IPS DF 19.7 (cell line): ENCODE measurements around the gene SP140L.
"Not testable (repeated sequence)": the region's sequence is repeated elsewhere in the genome, so short reads cannot be mapped to it uniquely, and the experiment has no call there.

Experiments
- DNase-seq: peaks from one replicate; pipeline ENCODE4 v3.0.0-alpha.2; 2013; ENCODE audit warnings: low read depth, low spot score

SP140L gene

DNA sequence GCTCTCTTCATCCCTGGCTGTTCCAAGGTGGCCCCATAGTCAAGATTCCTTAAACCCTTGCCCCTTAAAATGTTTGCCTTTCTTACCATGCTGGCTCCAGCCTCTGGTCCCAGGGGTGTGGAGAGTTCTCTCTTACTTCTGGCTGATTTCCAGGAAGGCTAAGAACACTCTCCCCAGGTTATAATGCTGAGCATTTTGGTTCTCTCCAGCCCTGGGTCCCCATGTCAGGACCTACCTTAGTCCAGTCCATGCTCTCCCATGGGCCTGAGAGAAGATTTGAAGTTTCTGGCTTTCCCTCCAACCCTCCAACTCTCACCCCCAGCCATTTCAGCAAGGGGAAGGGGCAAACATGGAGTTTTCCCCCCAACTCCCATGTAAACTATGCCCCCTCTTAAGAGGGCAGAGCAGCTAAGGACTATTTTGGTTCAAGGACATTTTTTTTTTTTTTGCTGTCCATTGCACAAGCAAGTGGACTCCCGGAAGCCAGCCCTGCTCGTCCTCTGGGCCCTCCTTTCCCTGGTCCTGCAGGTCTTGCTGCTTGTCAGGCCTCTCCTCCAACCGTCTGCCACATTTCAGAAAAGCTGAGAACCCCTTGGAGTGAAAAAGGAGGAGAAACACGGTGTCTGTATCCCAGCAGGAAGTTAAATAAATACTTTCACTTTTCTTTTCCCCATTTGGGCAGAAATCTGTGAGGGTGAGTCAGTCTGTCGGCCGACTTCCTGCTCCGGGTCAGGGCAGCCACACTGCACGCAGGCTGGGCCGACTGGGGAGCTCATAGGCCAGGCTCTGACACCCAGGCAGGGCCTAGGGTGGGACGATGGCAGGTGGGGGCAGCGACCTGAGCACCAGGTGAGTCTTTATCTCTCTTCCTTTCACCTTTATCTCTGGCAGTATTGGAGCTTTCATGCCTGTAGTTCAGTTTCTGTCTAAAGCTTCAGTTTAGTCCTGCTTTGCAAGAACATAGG, at the start of gene SP140L:
Gene SP140L, plus strand, starts transcription at position 741 of the 965 bp plus-strand sequence. Its CDS starts 77 bp downstream, at position 818.
- no peak for DNase-seq

DNA sequence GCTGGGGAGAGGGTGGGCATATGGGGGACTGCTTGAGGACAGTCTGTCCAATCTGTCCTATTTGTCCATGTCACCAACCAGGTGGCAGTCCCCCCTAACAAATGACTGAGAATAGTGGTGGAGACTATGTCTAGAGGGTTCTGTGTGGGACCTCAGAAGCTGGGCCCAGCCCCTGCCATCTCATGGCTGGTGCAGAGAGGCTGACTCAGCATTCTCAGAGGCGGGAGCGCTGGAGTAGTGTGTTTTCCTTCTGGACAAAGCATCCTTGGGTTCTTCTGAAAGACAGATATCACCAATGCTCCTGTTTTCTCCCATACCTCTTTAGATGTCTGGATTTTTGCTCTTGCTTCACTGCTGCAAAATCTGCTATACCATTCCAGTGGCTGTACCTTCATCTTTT, 44.1 kb upstream of the SP140L start:
- no peak for DNase-seq

DNA sequence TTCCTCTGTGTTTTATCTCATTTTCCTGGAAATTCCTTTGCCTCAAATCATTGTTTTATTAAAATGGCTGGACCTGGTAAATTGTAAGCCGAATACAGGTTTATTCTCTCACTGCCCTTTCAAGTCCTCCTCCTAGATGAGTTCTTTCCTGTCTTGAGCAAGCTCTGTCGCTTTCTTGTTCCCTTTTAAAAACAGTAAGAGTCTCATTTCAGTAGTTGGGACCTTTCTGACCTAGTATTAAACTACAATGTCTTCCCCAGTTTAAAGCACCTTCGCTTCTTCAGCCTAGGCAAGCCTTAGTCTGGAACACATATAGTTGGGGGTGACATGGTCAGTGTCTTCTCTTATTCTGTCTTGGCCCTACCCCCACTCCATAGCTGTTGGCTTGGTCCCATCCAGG, 40.9 kb upstream of the SP140L start:
- no peak for DNase-seq

DNA sequence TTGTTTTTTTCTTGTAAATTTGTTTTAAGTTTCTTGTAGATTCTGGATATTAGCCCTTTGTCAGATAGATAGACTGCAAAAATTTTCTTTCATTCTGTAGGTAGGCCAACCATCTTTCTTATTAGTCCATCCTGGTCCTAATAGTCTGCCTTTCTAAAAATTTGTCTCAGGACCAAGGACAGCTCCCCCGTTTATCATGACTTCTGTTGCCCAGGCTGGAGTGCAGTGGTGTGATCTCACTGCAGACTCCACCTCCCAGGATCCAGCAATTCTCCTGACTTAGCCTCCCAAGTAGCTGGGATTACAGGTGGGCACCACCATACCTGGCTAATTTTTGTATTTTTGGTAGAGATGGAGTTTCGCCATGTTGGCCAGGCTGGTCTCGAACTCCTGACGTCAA, 37.7 kb upstream of the SP140L start:
- not testable (repeated sequence) for DNase-seq

DNA sequence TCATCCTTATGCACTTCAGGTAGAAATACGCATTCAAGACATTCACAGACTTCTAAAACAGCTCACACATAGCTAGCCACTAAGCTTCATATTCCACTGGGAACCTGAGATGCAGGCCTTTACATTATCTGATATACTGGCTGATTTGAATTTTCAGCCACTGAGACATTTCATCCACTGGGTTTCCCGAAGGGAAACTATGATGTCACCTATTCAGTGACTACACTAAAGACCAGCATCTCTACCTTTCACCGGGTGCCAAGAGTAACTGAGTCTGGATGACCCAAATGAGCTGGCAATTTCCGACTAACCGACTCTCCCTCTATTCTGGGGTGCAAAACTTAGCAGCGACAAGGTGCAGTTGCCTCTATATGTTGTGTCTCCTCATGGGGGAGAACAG, 31.8 kb upstream of the SP140L start:
- no peak for DNase-seq

DNA sequence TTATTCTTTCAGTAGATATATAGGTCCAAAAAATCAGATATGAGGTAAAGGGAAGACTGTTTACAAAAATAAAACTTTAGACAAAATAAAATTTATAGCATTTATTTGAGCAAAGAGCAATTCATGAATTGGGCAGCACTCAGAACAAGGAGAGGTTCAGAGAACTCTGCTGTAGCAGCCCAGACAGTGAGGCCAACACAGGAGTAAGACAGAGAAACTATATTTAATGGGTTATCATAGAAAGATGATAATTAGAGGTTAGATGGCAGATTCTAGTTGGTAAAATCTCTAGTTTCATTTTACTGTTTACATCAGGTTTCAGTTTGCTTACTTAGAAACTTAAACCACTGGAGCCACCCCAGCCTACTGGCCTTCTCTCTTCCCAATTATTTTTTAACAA, 30.1 kb upstream of the SP140L start:
- DNase-seq, result no peak

DNA sequence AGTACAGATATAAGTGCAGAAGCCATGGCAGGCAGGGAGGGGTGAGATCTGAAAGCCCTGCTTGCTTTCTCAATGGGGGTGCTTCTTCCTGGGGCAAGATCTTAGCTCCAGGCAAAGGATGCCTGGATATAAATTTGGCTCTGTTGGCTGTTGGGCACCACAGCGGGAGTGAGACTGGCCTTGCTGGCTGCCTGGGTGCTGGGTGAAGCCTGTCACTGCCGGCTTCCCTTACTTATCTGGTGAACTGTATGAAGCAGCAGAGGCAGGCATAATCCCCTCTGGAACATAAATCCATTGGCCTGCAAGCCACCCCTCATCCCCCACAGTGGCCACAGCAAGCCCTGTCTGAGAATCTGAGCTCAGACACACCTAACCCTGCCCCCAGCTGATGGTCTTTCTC, 27.4 kb upstream of the SP140L start:
- DNase-seq, result no peak

DNA sequence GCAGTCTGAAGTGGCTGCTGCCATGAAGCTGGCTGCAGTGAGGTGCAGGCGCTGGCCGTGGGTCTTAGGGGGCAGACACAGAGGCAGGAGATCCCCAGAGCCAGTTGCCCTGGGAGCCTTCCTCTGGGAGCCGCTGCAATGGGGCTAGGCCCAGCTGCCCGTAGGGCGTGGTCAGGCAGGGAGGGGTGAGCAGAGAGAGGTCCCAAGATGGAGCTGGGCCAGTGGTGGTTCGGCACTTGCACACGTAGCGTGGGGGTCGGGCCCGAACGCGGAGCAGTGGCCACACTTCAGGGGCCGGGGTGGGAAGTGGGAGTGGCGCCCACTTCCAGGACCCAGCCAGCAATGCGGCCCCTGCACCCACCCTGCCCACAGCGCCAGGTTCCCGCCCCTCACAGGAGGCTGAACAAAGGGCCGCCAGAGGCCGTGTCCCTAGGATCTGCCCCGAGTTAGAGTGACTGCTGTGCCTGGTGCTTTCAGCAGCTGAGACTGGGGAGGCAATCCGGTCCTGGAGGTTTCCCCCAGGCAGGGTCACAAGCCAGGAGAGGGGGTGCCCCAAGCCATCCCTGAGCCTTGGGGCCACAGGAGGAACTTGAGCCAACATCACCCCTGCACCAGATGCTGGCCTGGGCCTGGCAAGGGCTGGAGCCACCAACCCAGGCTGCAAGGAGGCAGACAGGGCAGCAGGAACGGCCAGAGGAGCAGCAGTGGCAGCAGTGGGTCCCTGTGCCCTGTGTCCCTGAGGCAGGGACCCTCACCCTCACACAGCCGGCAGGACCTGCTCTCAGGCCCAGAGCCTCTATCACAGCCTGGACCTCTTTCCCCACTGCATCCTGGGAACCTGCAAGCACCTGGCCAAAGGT, 21.3 kb upstream of the SP140L start:
- no peak for DNase-seq

DNA sequence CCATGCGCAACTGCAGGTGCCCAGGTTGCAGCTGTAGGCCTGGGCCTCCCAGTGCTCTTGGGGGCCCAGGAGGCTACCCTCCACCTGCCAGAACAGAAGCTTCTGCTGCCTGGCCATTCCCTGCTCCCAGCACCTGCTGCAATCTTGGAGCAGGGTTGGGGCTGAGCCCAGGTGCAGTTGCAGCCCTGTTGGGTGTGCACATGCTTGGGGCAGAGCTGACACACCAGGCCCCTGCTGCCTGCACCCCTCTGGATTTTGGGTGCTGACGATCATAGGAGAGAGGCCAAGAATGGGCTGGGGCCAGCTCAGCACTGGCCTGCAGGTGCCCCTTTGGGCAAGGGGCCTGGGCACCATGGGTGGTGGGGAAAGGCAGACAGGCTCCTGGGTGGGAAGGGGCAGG, 20.5 kb upstream of the SP140L start:
- DNase-seq, result no peak

DNA sequence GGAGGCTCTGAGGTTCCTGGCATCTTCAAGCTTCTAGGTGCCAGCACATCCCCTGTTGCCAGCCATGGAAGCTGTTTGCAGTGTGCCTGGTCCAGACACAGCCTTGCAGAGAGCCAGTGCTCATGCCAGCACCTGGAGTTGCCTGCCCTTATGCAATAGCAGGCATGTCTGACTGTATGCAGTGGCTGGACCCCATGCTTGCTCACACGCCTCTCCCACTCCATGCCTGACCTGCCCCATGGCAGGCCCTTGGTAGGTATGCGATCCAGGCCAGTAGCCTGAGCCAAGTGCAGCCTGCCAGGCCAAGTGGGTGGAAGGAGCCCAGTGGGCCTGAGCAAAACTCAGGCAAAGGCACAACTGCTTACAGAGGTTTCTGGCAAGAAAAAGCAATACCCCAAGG, 19.5 kb upstream of the SP140L start:
- DNase-seq, result no peak

DNA sequence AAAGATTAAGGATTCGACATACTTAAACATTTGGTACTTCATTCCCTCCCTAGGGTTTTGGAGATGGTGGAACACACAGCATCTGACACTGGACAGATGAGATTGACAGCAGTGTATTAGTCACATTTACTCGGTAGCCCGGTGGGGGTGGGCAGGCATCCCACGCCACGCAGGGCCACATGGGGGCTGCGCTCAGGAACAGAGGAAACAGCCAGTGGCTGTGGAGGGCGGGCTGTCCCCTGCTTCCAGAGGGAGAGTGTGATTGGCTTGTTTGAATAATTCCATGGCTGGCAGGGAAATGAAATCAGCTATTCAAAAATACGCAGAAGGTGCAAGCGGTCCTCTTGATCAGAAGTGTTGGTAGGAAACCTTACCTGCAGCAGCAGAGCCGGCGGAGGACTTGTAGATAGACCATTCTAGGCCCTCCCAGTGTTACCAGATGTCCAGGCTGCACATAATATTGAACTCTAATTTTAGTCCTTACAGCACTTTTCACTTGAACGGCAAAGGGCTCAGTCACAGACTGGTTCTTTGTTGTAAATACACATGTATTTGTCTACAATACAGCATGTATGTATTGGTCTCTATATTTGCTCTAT, 18.5 kb upstream of the SP140L start:
- DNase-seq, result no peak

DNA sequence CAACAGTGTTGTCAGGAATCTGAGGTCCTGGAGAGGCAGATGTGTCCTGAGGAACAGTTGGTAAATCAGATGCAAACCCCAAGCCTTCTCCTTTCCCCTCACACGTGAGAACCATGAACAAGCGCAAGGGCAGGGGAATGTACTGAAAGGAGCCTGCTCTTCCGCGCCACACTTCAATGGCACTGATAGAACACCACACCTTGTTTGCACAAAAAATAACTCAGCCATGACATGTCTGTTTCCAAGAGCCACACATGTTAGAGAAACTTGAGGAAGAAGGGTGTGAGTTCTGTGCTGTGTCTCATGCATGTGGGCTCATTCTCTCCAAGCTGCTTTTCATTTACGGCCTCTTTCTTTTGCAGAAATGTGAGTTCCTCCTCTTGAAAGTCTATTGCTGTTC, 16.2 kb upstream of the SP140L start:
- DNase-seq, result not testable (repeated sequence)

DNA sequence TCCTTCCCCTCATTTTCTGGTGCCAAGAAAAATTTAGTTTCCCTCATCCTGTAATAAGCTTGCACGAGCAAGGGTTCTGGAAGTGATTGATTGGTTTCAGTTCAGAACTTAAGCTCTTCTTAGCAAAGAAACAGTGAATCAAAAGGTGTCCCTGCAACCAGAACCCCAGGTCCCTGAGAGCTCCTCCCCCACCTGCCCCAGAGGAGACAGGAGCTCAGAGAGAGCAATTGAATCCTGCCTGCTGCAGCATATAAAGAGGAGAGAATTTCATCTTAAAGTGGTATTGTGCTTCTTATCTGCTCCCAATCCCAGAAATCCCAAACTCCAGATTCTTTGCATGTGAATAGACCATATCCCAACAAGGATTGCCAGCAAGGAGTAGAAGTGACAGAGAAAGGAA, 15.4 kb upstream of the SP140L start:
- not testable (repeated sequence) for DNase-seq

DNA sequence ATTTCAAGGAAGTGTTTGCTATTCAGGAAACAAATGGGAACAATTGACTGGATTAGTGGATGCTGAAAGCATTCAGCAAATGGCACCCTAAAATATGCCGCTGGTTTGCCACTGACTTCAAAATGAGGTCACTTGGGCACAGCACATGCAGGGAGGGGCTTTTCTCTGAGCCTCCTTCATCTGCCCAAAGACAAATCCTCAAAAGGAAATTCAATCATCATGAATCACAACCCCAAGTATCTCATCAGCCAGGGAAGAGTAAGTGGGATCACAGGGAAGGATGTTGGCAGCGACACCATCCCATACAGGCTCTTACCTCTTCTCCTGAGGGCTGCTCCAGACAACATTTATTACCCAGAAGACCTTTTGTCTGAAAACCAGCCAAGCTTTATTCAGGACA, 14.4 kb upstream of the SP140L start:
- no peak for DNase-seq

DNA sequence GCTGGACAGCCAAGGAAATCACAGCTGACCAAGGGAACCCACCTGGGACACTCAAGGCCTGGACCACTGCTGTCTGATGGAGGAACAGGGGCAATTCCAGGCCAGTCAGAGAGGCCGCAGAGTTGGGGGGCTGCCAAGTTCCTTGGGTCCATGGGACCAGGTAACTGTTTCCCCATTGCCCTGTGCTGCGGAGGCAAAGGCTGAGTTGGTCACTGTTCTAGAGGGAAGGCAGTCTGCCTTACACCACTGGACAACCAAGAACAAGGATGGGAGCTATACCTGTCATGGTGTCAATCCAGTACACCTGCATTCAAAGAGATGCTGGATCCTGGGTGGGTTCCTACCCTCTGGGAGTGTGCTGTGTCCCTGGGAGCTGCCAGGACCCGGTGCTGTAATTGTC, 9.6 kb upstream of the SP140L start:
- DNase-seq, result no peak

DNA sequence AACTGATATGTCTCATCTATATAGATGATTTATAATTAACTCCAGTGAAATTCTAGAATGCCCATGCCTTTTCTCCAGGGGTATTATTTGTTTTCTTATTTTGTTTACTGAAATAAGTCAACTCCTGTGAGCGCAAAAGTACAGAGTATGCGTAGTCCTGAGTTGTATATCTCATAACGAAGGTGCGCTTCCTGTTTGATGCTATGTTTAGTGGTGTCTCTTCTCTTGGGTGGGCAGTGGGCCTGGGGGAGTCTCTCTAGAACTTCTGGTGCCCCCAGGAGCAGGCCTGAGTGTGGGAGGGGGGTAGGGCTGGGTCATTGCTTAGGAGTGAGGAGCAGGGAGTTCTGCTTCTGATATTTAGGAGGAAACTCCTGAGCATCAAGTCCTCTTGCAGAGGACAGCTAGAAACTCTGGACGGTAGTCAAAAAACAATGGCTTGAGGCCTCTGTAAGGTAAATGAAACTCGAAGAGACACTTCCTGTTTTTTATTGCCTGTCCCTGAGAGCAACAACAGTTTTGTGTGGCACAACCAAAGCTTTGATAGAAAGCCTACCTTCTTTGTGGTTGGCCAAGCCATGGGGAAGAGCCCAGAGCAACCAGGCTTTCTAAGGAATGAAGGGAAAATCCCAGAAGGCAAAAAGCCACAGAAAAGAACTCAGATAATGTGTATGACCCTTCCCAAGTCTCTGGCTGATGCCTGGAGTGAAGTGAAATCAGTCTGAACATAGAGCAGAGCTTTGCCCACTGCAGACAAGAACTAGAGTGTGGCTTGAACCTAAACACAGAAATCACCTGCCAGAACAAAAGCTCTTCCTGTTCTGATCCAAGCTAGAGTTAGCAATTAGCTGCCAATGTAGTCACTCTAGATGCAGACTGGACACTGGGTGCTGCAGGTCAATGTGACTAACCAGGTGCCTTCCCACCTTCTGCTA, 8.5 kb upstream of the SP140L start:
- DNase-seq, result no peak

DNA sequence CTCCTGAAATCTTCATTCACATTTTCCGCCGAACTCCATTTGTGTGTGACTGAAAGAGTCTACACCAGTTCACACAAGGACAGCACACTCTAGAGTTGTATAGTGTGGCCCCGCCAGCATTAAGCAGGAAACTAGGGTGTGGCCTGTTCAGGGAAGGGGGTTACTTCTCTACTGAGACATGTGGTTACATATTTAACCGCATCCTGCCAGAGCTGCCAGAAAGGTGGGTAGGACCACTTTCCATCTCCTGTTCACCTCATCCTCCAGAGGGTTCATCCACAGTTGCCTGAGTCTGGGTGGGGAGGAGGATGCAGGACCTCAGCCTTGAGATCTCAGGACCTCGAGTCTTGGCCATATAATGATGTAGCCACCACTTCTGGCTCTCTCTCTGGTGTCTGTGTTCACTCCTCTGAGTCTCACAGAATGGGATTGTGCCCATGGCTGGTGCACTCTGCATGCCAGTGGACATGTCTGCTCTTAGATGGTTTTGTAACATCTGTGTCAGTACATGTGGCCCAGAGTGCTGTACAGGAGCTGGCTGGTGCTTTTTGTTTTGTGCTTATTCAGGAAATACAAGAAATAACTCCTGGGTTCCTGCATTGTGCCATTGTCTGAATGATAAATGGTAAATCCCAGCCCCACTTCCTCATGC, 7.7 kb upstream of the SP140L start:
- no peak for DNase-seq

DNA sequence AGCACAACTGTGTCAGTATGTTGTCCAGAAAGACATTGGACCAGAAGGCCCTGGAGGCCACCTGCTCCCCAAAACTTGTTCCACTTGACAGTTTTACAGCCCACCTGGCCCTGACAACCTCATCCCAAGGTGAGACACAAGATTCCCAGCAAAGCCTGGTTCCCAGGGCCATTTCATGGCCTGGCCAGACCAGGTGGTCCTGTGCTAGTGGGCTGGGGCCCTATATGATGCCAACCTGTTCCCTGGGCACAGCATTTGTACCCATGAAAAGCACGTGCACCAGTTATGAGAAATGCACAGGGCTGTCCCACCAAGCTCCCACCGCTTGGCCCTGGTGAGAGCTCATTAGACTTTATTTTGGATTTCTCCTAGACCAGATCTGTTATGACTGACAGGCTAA, 6.0 kb upstream of the SP140L start:
- DNase-seq, result no peak

DNA sequence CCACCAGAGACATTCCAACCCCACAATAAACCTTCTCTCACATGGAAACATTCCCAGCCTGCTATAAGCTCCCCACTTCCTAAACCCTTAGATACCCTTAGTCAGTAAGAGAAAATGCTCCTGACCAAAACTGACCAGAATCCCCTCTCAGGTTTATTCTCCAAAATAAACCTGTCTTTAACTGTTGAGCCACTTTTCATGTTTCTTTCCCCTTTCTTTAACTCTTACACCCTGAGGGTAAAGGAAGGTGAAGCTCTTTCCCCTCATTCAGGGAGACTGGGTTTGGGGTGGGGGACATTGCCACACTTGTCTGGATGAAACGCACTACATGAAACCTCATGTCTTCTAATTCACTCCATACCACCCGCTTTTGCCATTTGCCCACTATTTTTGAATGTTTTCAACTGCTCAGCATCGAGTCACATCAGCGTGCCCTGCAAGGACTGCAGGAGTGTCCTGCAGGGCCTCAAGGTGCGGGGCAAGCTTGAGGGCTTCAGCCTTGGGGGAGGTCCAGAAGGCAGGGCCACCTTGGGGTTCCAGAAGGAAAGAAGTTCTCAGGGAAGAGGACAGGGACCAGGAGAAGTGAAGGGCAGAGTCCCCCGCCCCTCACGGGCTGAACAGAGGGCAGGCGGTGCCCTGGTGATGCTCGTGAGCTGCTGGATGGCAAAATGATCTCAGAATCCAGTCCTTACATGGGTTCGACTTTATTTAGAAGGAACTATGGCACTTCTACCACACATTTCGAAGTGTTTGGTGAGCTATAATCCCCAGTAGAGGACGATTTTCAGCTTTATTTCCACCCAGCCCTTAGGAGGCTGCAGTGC, 4.2 kb upstream of the SP140L start:
- no peak for DNase-seq
